ENCODE data around the gene SMCHD1. TPM values are rescaled to one million over a fixed set of nuclear protein-coding genes. Genes with fewer than 3 reads are reported as not detected.

Gene SMCHD1
- total RNA-seq, 1 experiment from 2014 or later: 48.6 TPM

GRCh38 chr18:2797951-2798350 lies 142.4 kb downstream of the SMCHD1 start:
- no TSS peak for BruUV-seq (replicated peaks)
- RAD21 ChIA-PET (ENCODE audit: low non-redundant PET in 1 of 2, low total read pairs in 2 of 2, uncharacterized antibody in 2 of 2, unreplicated experiment in 2 of 2): no interaction called here
- H3K36me3 ChIP-seq (ENCODE audit: control insufficient read depth in 1 of 2, insufficient read depth in 2 of 2, low read length in 2 of 2): peaks cover 13 to 18% of the 10 kb centered on the region in 2 experiments
- no peak overlapping the region for H3K4me2 ChIP-seq (ENCODE audit: low read length)
- POLR2A ChIA-PET: no interaction called here
- H2AFZ ChIP-seq (ENCODE audit: low read depth, low read length, poor library complexity, severe bottlenecking): no peak overlapping the region
- H4K20me1 ChIP-seq (ENCODE audit: insufficient read depth): no peaks in the 10 kb centered on the region
- no peak overlapping the region for H3K9ac ChIP-seq (ENCODE audit: low read length)
- ATAC-seq (no peak), DNase-seq (ENCODE audit: low read depth, low spot score) (no peak)
- no peak overlapping the region for H3K4me3 ChIP-seq (replicated peaks in 1 of 2; ENCODE audit: low read depth in 1 of 2, low read length in 2 of 2)
- H3K9me2 ChIP-seq (ENCODE audit: insufficient read depth): no peaks in the 10 kb centered on the region
- no peak overlapping the region for H3K27ac ChIP-seq (ENCODE audit: low read depth, low read length)
- CTCF ChIA-PET: no interaction called here
- H3K27me3 ChIP-seq (ENCODE audit: insufficient read depth, low read length): no peaks in the 10 kb centered on the region
- no peaks in the 10 kb centered on the region for H3K9me3 ChIP-seq (ENCODE audit: control insufficient read depth in 1 of 2, insufficient read depth in 1 of 2, low read depth in 1 of 2, low read length in 2 of 2)
- TF ChIP-seq MAX (IDR thresholded peaks at IDR 0.05): no peak
- no peak for TF ChIP-seq ATF3 (IDR thresholded peaks at IDR 0.05)
- TF ChIP-seq ZFX (IDR thresholded peaks at IDR 0.05): no peak
- no peak for TF ChIP-seq CBX3 (IDR thresholded peaks at IDR 0.05; ENCODE audit: low read depth)
- TF ChIP-seq TCF7L2 (IDR thresholded peaks at IDR 0.05; ENCODE audit: borderline replicate concordance, extremely low read depth, insufficient read depth, insufficient read length): no peak
- H3K4me1 ChIP-seq (ENCODE audit: control insufficient read depth in 1 of 2, insufficient read depth in 2 of 2, low read length in 2 of 2): peaks cover 5 to 9% of the 10 kb centered on the region in 2 experiments; a peak in 2 of 4 replicates
- intact Hi-C loops (cut with micrococcal nuclease): no loop called here
- H3K79me2 ChIP-seq (ENCODE audit: insufficient read depth, low read length): peaks cover 5% of the 10 kb centered on the region; the same call in 1 of the 2 replicates

GRCh38 chr18:2799369-2799768 lies 143.8 kb downstream of the SMCHD1 start:
- no peaks in the 10 kb centered on the region for H3K9me2 ChIP-seq (ENCODE audit: insufficient read depth)
- H2AFZ ChIP-seq (ENCODE audit: low read depth, low read length, poor library complexity, severe bottlenecking): no peak overlapping the region
- RAD21 ChIA-PET (ENCODE audit: low non-redundant PET in 1 of 2, low total read pairs in 2 of 2, uncharacterized antibody in 2 of 2, unreplicated experiment in 2 of 2): no interaction called here
- H3K27me3 ChIP-seq (ENCODE audit: insufficient read depth, low read length): no peaks in the 10 kb centered on the region
- peaks cover 2% of the 10 kb centered on the region; the same call in 1 of the 2 replicates for H3K79me2 ChIP-seq (ENCODE audit: insufficient read depth, low read length)
- no peak overlapping the region for H3K9ac ChIP-seq (ENCODE audit: low read length)
- no peaks in the 10 kb centered on the region for H3K9me3 ChIP-seq (ENCODE audit: control insufficient read depth in 1 of 2, insufficient read depth in 1 of 2, low read depth in 1 of 2, low read length in 2 of 2)
- H3K27ac ChIP-seq (ENCODE audit: low read depth, low read length): no peak overlapping the region
- TF ChIP-seq CEBPB (IDR thresholded peaks at IDR 0.05; ENCODE audit: low read depth): no peak
- no peak for TF ChIP-seq POLR2AphosphoS5 (IDR thresholded peaks at IDR 0.05; ENCODE audit: low read depth, low read length)
- no peak for TF ChIP-seq EZH2phosphoT487 (IDR thresholded peaks at IDR 0.05; ENCODE audit: borderline replicate concordance)
- no peak for TF ChIP-seq EZH2 (IDR thresholded peaks at IDR 0.05)
- TF ChIP-seq ELF1 (IDR thresholded peaks at IDR 0.05; ENCODE audit: borderline replicate concordance, low read depth): no peak
- no peak for TF ChIP-seq MAX (IDR thresholded peaks at IDR 0.05)
- no peak for TF ChIP-seq CBX3 (IDR thresholded peaks at IDR 0.05; ENCODE audit: low read depth)
- no peak for TF ChIP-seq FOSL1 (IDR thresholded peaks at IDR 0.05; ENCODE audit: low read depth)
- no peak for TF ChIP-seq JUND (IDR thresholded peaks at IDR 0.05)
- no peak for TF ChIP-seq REST (IDR thresholded peaks at IDR 0.05; ENCODE audit: low read depth)
- H3K4me1 ChIP-seq (ENCODE audit: control insufficient read depth in 1 of 2, insufficient read depth in 2 of 2, low read length in 2 of 2): peaks cover under 1% of the 10 kb centered on the region in 2 experiments; a peak in 1 of 4 replicates
- H3K4me2 ChIP-seq (ENCODE audit: low read length): no peak overlapping the region
- peaks cover 17 to 18% of the 10 kb centered on the region in 2 experiments for H3K36me3 ChIP-seq (ENCODE audit: control insufficient read depth in 1 of 2, insufficient read depth in 2 of 2, low read length in 2 of 2)
- H4K20me1 ChIP-seq (ENCODE audit: insufficient read depth): no peaks in the 10 kb centered on the region
- no peak overlapping the region for H3K4me3 ChIP-seq (replicated peaks in 1 of 2; ENCODE audit: low read depth in 1 of 2, low read length in 2 of 2)
- CTCF ChIA-PET: no interaction called here
- intact Hi-C loops (cut with micrococcal nuclease): no loop called here
- ATAC-seq (no peak), DNase-seq (ENCODE audit: low read depth, low spot score) (no peak)
- POLR2A ChIA-PET: no interaction called here
- BruUV-seq (replicated peaks): no TSS peak
